ENCODE results near the gene AKAP7. TPM values are rescaled to one million over a fixed set of nuclear protein-coding genes. Genes with fewer than 3 reads are reported as not detected.
A peak's percentile ranks its signal among the peaks of the same experiment; 100 is the strongest.

The AKAP7 gene
- total and polyA plus RNA-seq, 2 donors (not counting 3 experiments of a cell fraction or from before 2014, with no cell fraction given) = 0.76 to 3.3 TPM

GRCh38 chr6:131206463-131207251 is 71.4 kb downstream of the AKAP7 start:
- Histone ChIP-seq H3K27ac (ENCODE audit: insufficient read depth, low read depth, low read length) (no peak overlapping the region), H3K9ac (replicated peaks; ENCODE audit: extremely low read depth, insufficient read depth, low read length) (no peak overlapping the region), H3K9me1 (replicated peaks; ENCODE audit: control insufficient read depth, extremely low read depth, insufficient read depth, low read length) (no peaks in the 10 kb centered on the region), H3K36me3 (ENCODE audit: control insufficient read depth in 2 of 2, extremely low read depth in 1 of 2, insufficient read depth in 2 of 2, low read length in 2 of 2) (no peaks in the 10 kb centered on the region), H3K4me2 (ENCODE audit: insufficient read depth, low read length) (no peak overlapping the region), H3K4me3 (replicated peaks in 1 of 3; ENCODE audit: insufficient read depth in 1 of 3, low read depth in 1 of 3, low read length in 3 of 3) (no peak overlapping the region), H3K79me2 (ENCODE audit: control insufficient read depth, insufficient read depth, low read length) (no peaks in the 10 kb centered on the region), H3K4me1 (ENCODE audit: control insufficient read depth, extremely low read depth, insufficient read depth, low read length) (no peaks in the 10 kb centered on the region), H2AFZ (ENCODE audit: low read depth, low read length) (no peak overlapping the region), H3K27me3 (ENCODE audit: control insufficient read depth in 2 of 2, insufficient read depth in 2 of 2, low read length in 2 of 2) (no peaks in the 10 kb centered on the region), H4K20me1 (replicated peaks; ENCODE audit: control insufficient read depth, extremely low read depth, insufficient read depth, low read length) (no peaks in the 10 kb centered on the region), H3K9me3 (replicated peaks; ENCODE audit: control insufficient read depth, insufficient read depth, low read length) (no peaks in the 10 kb centered on the region)
- ChIA-PET POLR2A (no interaction called here), CTCF (interaction anchor here (1.0 kb wide), 1 partner anchor 327 kb away, joined by 3 read pairs; no protein-coding TSS in a partner anchor)
- TF ChIP-seq POLR2A (IDR thresholded peaks at IDR 0.05; ENCODE audit: low read depth, low read length) (no peak), POLR2AphosphoS5 (IDR thresholded peaks at IDR 0.05; ENCODE audit: insufficient read depth, low read depth, low read length) (no peak), MYC (IDR thresholded peaks at IDR 0.05; ENCODE audit: low read depth, low read length) (no peak), GATA2 (IDR thresholded peaks at IDR 0.05; ENCODE audit: insufficient read depth, insufficient read length, low read depth, low read length) (no peak), MAX (IDR thresholded peaks at IDR 0.05; ENCODE audit: insufficient read depth, insufficient read length) (no peak), JUN (IDR thresholded peaks at IDR 0.05; ENCODE audit: borderline replicate concordance, insufficient read depth, insufficient read length, low read depth) (no peak), FOS (IDR thresholded peaks at IDR 0.05; ENCODE audit: borderline replicate concordance, insufficient read depth, low read length) (no peak)
- FAIRE-seq (peak; percentile 28), DNase-seq (ENCODE audit: low read depth, low spot score) (no peak)
- dilution Hi-C loops (cut with MboI; ENCODE audit: extremely low pct_ligation_motif_present, low sequenced_read_pairs) = no loop called here
- intact Hi-C loops (cut with micrococcal nuclease) = no loop called here
- no TSS peak for BruUV-seq (replicated peaks)

GRCh38 chr6:131208787-131209186 is 73.5 kb downstream of the AKAP7 start:
- no TSS peak for BruUV-seq (replicated peaks)
- no peaks in the 10 kb centered on the region for H3K79me2 ChIP-seq (ENCODE audit: control insufficient read depth, insufficient read depth, low read length)
- DNase-seq (ENCODE audit: low read depth, low spot score) (no peak), FAIRE-seq (no peak)
- TF ChIP-seq CTCF (IDR thresholded peaks at IDR 0.05; ENCODE audit: extremely low read depth in 1 of 2, insufficient read depth in 1 of 2, low read depth in 1 of 2, low read length in 2 of 2) = no peak
- no peak for TF ChIP-seq GATA2 (IDR thresholded peaks at IDR 0.05; ENCODE audit: insufficient read depth, insufficient read length, low read depth, low read length)
- TF ChIP-seq POLR2AphosphoS5 (IDR thresholded peaks at IDR 0.05; ENCODE audit: insufficient read depth, low read depth, low read length) = no peak
- no peak for TF ChIP-seq MAX (IDR thresholded peaks at IDR 0.05; ENCODE audit: insufficient read depth, insufficient read length)
- TF ChIP-seq POLR2A (IDR thresholded peaks at IDR 0.05; ENCODE audit: low read depth, low read length) = no peak
- no peak for TF ChIP-seq JUN (IDR thresholded peaks at IDR 0.05; ENCODE audit: borderline replicate concordance, insufficient read depth, insufficient read length, low read depth)
- TF ChIP-seq MYC (IDR thresholded peaks at IDR 0.05; ENCODE audit: low read depth, low read length) = no peak
- TF ChIP-seq FOS (IDR thresholded peaks at IDR 0.05; ENCODE audit: borderline replicate concordance, insufficient read depth, low read length) = no peak
- no peak for TF ChIP-seq EZH2 (IDR thresholded peaks at IDR 0.05; ENCODE audit: borderline replicate concordance, low read depth, low read length, severe bottlenecking)
- intact Hi-C loops (cut with micrococcal nuclease) = no loop called here
- no peaks in the 10 kb centered on the region for H3K36me3 ChIP-seq (ENCODE audit: control insufficient read depth in 2 of 2, extremely low read depth in 1 of 2, insufficient read depth in 2 of 2, low read length in 2 of 2)
- dilution Hi-C loops (cut with MboI; ENCODE audit: extremely low pct_ligation_motif_present, low sequenced_read_pairs) = no loop called here
- ChIA-PET POLR2A (no interaction called here), CTCF (no interaction called here)
- H3K4me2 ChIP-seq (ENCODE audit: insufficient read depth, low read length) = no peak overlapping the region
- H3K9ac ChIP-seq (replicated peaks; ENCODE audit: extremely low read depth, insufficient read depth, low read length) = no peak overlapping the region
- no peaks in the 10 kb centered on the region for H3K27me3 ChIP-seq (ENCODE audit: control insufficient read depth in 2 of 2, insufficient read depth in 2 of 2, low read length in 2 of 2)
- H3K4me1 ChIP-seq (ENCODE audit: control insufficient read depth, extremely low read depth, insufficient read depth, low read length) = no peaks in the 10 kb centered on the region
- no peak overlapping the region for H2AFZ ChIP-seq (ENCODE audit: low read depth, low read length)
- no peak overlapping the region for H3K4me3 ChIP-seq (replicated peaks in 1 of 3; ENCODE audit: insufficient read depth in 1 of 3, low read depth in 1 of 3, low read length in 3 of 3)
- no peak overlapping the region for H3K27ac ChIP-seq (ENCODE audit: insufficient read depth, low read depth, low read length)
- H3K9me1 ChIP-seq (replicated peaks; ENCODE audit: control insufficient read depth, extremely low read depth, insufficient read depth, low read length) = no peaks in the 10 kb centered on the region
- H4K20me1 ChIP-seq (replicated peaks; ENCODE audit: control insufficient read depth, extremely low read depth, insufficient read depth, low read length) = no peaks in the 10 kb centered on the region
- H3K9me3 ChIP-seq (replicated peaks; ENCODE audit: control insufficient read depth, insufficient read depth, low read length) = no peaks in the 10 kb centered on the region
